Spleen (tissue), 11 donors: ENCODE measurements around the gene PDGFA. TPM values are rescaled to one million over a fixed set of nuclear protein-coding genes. Genes with fewer than 3 reads are reported as not detected.

Source experiments
- DNase-seq: peaks from one replicate; pipeline ENCODE4 v3.0.0-alpha.2; 2020
- H3K27ac ChIP-seq, 8 donors: fragments of 200-600 bp; sonication (generic) in 7 of 8; 1 replicate in 4 of 8; 2 replicates in 4 of 8; pipeline versions ENCODE4 v1.5.0 to v1.8.0; 2016 to 2021; ENCODE audit warnings: inconsistent platforms in 4 of 8, mild to moderate bottlenecking in 4 of 8, moderate library complexity in 1 of 8
- H3K27me3 ChIP-seq, 7 donors: fragments of 200-600 bp; sonication (generic) in 6 of 7; replicated peaks in 1 of 7; 1 replicate in 4 of 7; 2 replicates in 3 of 7; pipeline versions ENCODE4 v1.5.0 to v1.8.0; 2016 to 2021; ENCODE audit warnings: inconsistent platforms in 3 of 7, mild to moderate bottlenecking in 1 of 7
- H3K36me3 ChIP-seq, 6 donors: fragments of 200-600 bp; sonication (generic) in 5 of 6; 1 replicate in 4 of 6; 2 replicates in 2 of 6; pipeline versions ENCODE4 v1.5.0 to v1.8.0; 2016 to 2021; ENCODE audit warnings: inconsistent platforms in 2 of 6
- H3K4me1 ChIP-seq, 6 donors: fragments of 200-600 bp; sonication (generic) in 5 of 6; 1 replicate in 3 of 6; 2 replicates in 3 of 6; pipeline versions ENCODE4 v1.5.0 to v1.8.0; 2016 to 2021; ENCODE audit warnings: inconsistent platforms in 3 of 6
- H3K4me3 ChIP-seq, 8 donors: fragments of 200-600 bp; sonication (generic) in 7 of 8; 1 replicate in 4 of 8; 2 replicates in 4 of 8; pipeline versions ENCODE4 v1.5.0 to v1.8.0; 2016 to 2021; ENCODE audit warnings: inconsistent platforms in 4 of 8, mild to moderate bottlenecking in 4 of 8, moderate library complexity in 2 of 8
- H3K9me3 ChIP-seq, 8 donors: fragments of 200-600 bp; sonication (generic) in 7 of 8; 1 replicate in 4 of 8; 2 replicates in 4 of 8; pipeline versions ENCODE4 v1.5.0 to v1.8.0; 2016 to 2021; ENCODE audit warnings: inconsistent platforms in 4 of 8
- POLR2A ChIP-seq, 3 donors: fragments of 450-650 bp; IDR thresholded peaks; one replicate each; pipeline ENCODE4 v1.5.1; 2017; ENCODE audit warnings: antibody characterized with exemption in 3 of 3, mild to moderate bottlenecking in 1 of 3
- POLR2AphosphoS5 ChIP-seq, 3 donors: sonication (generic); formaldehyde crosslinking; IDR thresholded peaks; one replicate each; pipeline ENCODE4 v1.5.1; 2017; ENCODE audit warnings: antibody characterized with exemption in 3 of 3
- WGBS, 5 donors: extraction: QIAGEN DNeasy Blood & Tissue Kit in 3 of 5; methylation state at CpG; one replicate each; pipeline versions ENCODE4 v1.1.5 to v1.1.7; 2013 to 2018; 5-methylcytosine and 5-hydroxymethylcytosine counted together
- intact Hi-C: fragments of 100-400 bp; cut with DNase I; formaldehyde crosslinking; loops from one replicate; pipeline ENCODE4 v1.15.0; 2023; ENCODE audit warnings: low total_unique reads
- polyA plus RNA-seq, 3 donors: library from polyadenylated mRNA; stranded (reverse); fragments of 200-250 nt; gene quantifications; one replicate each; pipeline ENCODE4 v1.2.1, GENCODE V29; 2013
- total RNA-seq, 7 donors: library from RNA; depleted of rRNA in 3 of 7; stranded (reverse); fragments of >200 nt in 3 of 7; fragmentation: NEBNext Ultra II Directional in 4 of 7; extraction: Animal tissue kit (Norgen Biotek cat#: 25700) in 4 of 7; gene quantifications; one replicate each; pipeline versions ENCODE4 v1.1.0 to v1.2.1, GENCODE V29; 2016 to 2021
- TF ChIP-seq, protein P1 (sequence below), 11 experiments: fragments of 200-600 bp in 7 of 11; fragments of 450-650 bp in 4 of 11; sonication (generic) in 4 of 11; IDR thresholded peaks in 8 of 11; conservative IDR thresholded peaks in 3 of 11; 1 replicate in 7 of 11; 2 replicates in 4 of 11; pipeline versions ENCODE4 v1.4.0 to v1.8.0; 2016 to 2021; ENCODE audit warnings: antibody characterized with exemption in 11 of 11, inconsistent platforms in 4 of 11, mild to moderate bottlenecking in 1 of 11
- donor health status: healthy with polysubstance abuse.
- donor health status: DM: no; HTN: no; CAD: no; lungs with moderate emphysema.
- donor health status: DM: no; HTN: no; CAD: no.
- donor health status: Bipolar disorder and iron deficiency.
- donor health status: healthy.
- donor health status: DM: no; HTN: no; CAD: no.
- donor health status: DM: yes; HTN: yes; CAD: no.

Gene PDGFA
- total and polyA plus RNA-seq, 10 donors = 6.1 to 49.5 (median 19.9) TPM

DNA sequence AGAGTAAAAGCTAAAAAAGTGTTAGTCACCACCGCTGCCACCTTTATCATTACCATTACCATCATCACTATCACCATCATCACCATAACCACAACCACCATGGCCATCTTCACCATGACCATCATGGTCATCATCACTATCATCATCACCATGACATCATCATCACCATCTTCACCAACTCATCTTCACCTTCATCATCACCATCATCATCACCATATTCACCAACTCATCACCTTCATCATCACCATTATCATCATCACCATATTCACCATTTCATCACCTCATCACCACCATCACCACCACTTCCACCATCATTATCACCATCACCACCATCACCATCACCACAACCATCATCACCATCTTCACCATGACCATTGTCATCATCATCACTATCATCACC lies 46.5 kb upstream of the PDGFA start:
- TF ChIP-seq POLR2A (IDR thresholded peaks at IDR 0.05) (no peak), POLR2AphosphoS5 (IDR thresholded peaks at IDR 0.05) (no peak)
- TF ChIP-seq, protein P1, sequence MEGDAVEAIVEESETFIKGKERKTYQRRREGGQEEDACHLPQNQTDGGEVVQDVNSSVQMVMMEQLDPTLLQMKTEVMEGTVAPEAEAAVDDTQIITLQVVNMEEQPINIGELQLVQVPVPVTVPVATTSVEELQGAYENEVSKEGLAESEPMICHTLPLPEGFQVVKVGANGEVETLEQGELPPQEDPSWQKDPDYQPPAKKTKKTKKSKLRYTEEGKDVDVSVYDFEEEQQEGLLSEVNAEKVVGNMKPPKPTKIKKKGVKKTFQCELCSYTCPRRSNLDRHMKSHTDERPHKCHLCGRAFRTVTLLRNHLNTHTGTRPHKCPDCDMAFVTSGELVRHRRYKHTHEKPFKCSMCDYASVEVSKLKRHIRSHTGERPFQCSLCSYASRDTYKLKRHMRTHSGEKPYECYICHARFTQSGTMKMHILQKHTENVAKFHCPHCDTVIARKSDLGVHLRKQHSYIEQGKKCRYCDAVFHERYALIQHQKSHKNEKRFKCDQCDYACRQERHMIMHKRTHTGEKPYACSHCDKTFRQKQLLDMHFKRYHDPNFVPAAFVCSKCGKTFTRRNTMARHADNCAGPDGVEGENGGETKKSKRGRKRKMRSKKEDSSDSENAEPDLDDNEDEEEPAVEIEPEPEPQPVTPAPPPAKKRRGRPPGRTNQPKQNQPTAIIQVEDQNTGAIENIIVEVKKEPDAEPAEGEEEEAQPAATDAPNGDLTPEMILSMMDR (IDR thresholded peaks at IDR 0.05 in 8 of 11, conservative IDR thresholded peaks at IDR 0.05 in 3 of 11) = no peak
- no peak for DNase-seq
- peaks cover 0 to 12% (median 4%) of the 10 kb centered on the region in 6 donors for H3K4me1 ChIP-seq
- intact Hi-C loops = no loop called here
- no peak overlapping the region for H3K4me3 ChIP-seq
- H3K27ac ChIP-seq = no peak overlapping the region
- H3K9me3 ChIP-seq = no peaks in the 10 kb centered on the region
- no peaks in the 10 kb centered on the region for H3K27me3 ChIP-seq
- 88 to 100% (median 96%) methylated on average over 1 of the region's 1 CpG for WGBS, 5 donors
- peaks cover 0 to 5% (median 0%) of the 10 kb centered on the region in 6 donors for H3K36me3 ChIP-seq

DNA sequence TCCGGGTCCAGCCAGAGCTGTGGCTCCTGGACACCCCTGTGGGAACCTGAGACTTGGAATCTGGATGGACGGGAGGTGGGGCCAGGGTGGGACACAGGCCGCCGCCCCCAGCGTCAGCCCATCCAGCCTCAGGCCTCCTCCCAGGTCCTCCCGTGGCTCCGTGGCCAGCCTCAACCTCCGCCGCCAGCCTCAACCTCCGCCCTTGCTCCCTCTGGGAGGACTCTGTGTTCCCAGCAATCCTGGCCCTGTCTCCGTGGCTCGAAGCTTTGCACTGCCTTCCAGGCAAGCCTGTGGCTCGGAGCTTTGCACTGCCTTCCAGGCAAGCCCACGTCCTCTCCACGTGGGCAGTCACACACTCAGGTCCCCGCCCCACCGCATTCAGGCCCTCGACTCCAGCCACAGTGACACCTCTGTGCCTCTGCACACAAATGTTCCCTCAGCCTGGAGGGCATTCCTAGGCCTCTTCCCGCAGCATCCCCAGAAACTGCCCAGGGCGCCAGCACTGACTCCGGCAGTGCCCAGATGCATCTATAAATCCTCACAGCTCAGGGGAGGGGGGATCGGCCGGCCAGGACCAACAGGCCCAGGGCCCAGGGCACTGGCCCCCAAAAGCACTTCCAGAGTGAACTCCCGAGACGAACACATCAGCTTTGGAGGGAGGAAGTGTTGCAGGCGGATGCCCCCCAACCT lies 44.7 kb upstream of the PDGFA start:
- Histone ChIP-seq H3K4me1 (peaks cover 0 to 21% (median 10%) of the 10 kb centered on the region in 6 donors), H3K36me3 (peaks cover 0 to 5% (median 0%) of the 10 kb centered on the region in 6 donors), H3K9me3 (no peaks in the 10 kb centered on the region), H3K27me3 (no peaks in the 10 kb centered on the region), H3K4me3 (no peak overlapping the region), H3K27ac (no peak overlapping the region)
- intact Hi-C loops = no loop called here
- TF ChIP-seq POLR2A (IDR thresholded peaks at IDR 0.05) (no peak), POLR2AphosphoS5 (IDR thresholded peaks at IDR 0.05) (no peak)
- TF ChIP-seq, protein P1 (IDR thresholded peaks at IDR 0.05 in 8 of 11, conservative IDR thresholded peaks at IDR 0.05 in 3 of 11) = no peak
- DNase-seq = no peak
- WGBS, 5 donors = 90 to 96% (median 93%) methylated on average over 19 to 26 of the region's 26 CpGs

DNA sequence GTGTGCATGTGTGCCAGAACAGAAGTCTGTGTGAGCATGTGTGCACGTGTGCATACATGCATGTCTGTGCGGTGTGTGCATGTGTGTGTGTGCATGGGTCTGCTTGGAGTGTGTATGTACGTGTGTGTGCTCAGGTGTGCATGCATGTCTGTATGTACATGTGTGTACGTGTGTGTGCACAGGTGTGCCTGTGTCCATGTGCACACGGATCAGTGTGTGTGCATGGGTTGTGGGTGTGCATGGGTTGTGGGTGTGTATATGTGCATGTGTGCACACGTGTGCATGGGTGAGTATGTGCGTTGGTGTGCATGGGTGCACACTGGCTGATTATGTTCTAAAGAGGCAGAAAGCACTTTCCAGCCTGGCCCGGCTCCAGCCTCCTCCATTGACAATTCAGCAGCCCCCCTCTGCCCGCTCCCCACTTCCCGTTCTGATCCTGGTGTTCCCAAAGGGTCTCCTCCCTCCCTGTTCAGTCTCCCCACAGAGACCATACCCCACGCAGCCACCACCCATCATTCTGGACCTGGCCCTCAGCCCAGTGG lies 44.1 kb upstream of the PDGFA start:
- TF ChIP-seq POLR2AphosphoS5 (IDR thresholded peaks at IDR 0.05) (no peak), POLR2A (IDR thresholded peaks at IDR 0.05) (no peak)
- TF ChIP-seq, protein P1 (IDR thresholded peaks at IDR 0.05 in 8 of 11, conservative IDR thresholded peaks at IDR 0.05 in 3 of 11) = no peak
- Histone ChIP-seq H3K9me3 (no peaks in the 10 kb centered on the region), H3K27me3 (no peaks in the 10 kb centered on the region), H3K36me3 (peaks cover 0 to 4% (median 0%) of the 10 kb centered on the region in 6 donors), H3K4me3 (no peak overlapping the region), H3K27ac (no peak overlapping the region), H3K4me1 (peaks cover 0 to 27% (median 13%) of the 10 kb centered on the region in 6 donors)
- WGBS, 5 donors = 91 to 96% (median 93%) methylated on average over 10 to 11 of the region's 11 CpGs
- intact Hi-C loops = no loop called here
- no peak for DNase-seq
